Astrocyte (in vitro differentiated cells and primary cell): ENCODE measurements around the gene ATAD3A. TPM values are rescaled to one million over a fixed set of nuclear protein-coding genes. Genes with fewer than 3 reads are reported as not detected.

ENCODE experiments used
- DNase-seq: peaks from one replicate; pipeline ENCODE4 v3.0.0-alpha.2; 2010; ENCODE audit warnings: low read depth
- FAIRE-seq: peaks from 2 replicates; lab custom pipeline; 2011; peaks lifted over from hg19 to GRCh38; lab: Jason Lieb, UNC
- H2AFZ ChIP-seq: 2 replicates; pipeline ENCODE4 v1.6.0; 2012; ENCODE audit warnings: low read depth, low read length, inconsistent platforms
- H3K27ac ChIP-seq: 2 replicates; pipeline ENCODE4 v1.5.1; 2011; ENCODE audit warnings: low read depth, low read length, inconsistent platforms
- H3K27me3 ChIP-seq: 2 replicates; pipeline ENCODE4 v1.6.0; 2011; ENCODE audit warnings: low read length, inconsistent platforms; ENCODE audit not compliant: insufficient read depth
- H3K36me3 ChIP-seq: 2 replicates; pipeline ENCODE4 v1.5.1; 2011; ENCODE audit warnings: low read length, inconsistent platforms; ENCODE audit not compliant: insufficient read depth
- H3K4me1 ChIP-seq: 2 replicates; pipeline ENCODE4 v1.5.1; 2011; ENCODE audit warnings: low read length, inconsistent platforms; ENCODE audit not compliant: insufficient read depth
- H3K4me2 ChIP-seq: 2 replicates; pipeline ENCODE4 v1.6.0; 2012; ENCODE audit warnings: low read length, inconsistent platforms
- H3K4me3 ChIP-seq: 2 replicates; pipeline ENCODE4 v1.5.1; 2011; ENCODE audit warnings: low read depth, mild to moderate bottlenecking, low read length, inconsistent platforms; ENCODE audit not compliant: insufficient read depth
- H3K79me2 ChIP-seq: 2 replicates; pipeline ENCODE4 v1.6.0; 2012; ENCODE audit warnings: mild to moderate bottlenecking, low read length, inconsistent platforms; ENCODE audit not compliant: insufficient read depth
- H3K9ac ChIP-seq: 2 replicates; pipeline ENCODE4 v1.6.0; 2012; ENCODE audit warnings: mild to moderate bottlenecking, low read length, inconsistent platforms
- H3K9me3 ChIP-seq: 2 replicates; pipeline ENCODE4 v1.5.1; 2012; ENCODE audit warnings: low read depth, mild to moderate bottlenecking, low read length, inconsistent platforms; ENCODE audit not compliant: insufficient read depth
- H4K20me1 ChIP-seq: 2 replicates; pipeline ENCODE4 v1.6.0; 2012; ENCODE audit warnings: low read length, inconsistent platforms; ENCODE audit not compliant: insufficient read depth
- H3K27ac Mint-ChIP-seq: one replicate; pipeline ENCODE4 v1.8.0; 2021; ENCODE audit warnings: mild to moderate bottlenecking, mixed read lengths; ENCODE audit not compliant: unreplicated experiment
- H3K27me3 Mint-ChIP-seq: one replicate; pipeline ENCODE4 v1.8.0; 2021; ENCODE audit warnings: low read depth, mixed read lengths; ENCODE audit not compliant: unreplicated experiment
- H3K36me3 Mint-ChIP-seq: one replicate; pipeline ENCODE4 v1.8.0; 2021; ENCODE audit warnings: low read depth, mixed read lengths; ENCODE audit not compliant: unreplicated experiment
- H3K4me1 Mint-ChIP-seq: one replicate; pipeline ENCODE4 v1.8.0; 2021; ENCODE audit warnings: low read depth, mixed read lengths; ENCODE audit not compliant: unreplicated experiment
- H3K4me3 Mint-ChIP-seq: one replicate; pipeline ENCODE4 v1.8.0; 2021; ENCODE audit warnings: mild to moderate bottlenecking, moderate library complexity, mixed read lengths; ENCODE audit not compliant: unreplicated experiment
- H3K9me3 Mint-ChIP-seq: one replicate; pipeline ENCODE4 v1.8.0; 2021; ENCODE audit warnings: mild to moderate bottlenecking, mixed read lengths; ENCODE audit not compliant: unreplicated experiment
- EZH2 ChIP-seq: IDR thresholded peaks from 2 replicates; pipeline ENCODE4 v1.6.1; 2012; ENCODE audit warnings: mild to moderate bottlenecking, low read length, inconsistent platforms; ENCODE audit not compliant: insufficient read depth
- total RNA-seq: library from RNA; stranded (reverse); gene quantifications from 2 replicates; pipeline ENCODE4 v1.2.1, GENCODE V29; 2021
- TF ChIP-seq, protein P1 (sequence below): IDR thresholded peaks from 2 replicates; pipeline ENCODE4 v1.5.1; 2011; ENCODE audit warnings: low read depth, mild to moderate bottlenecking, inconsistent platforms, low read length, moderate library complexity; ENCODE audit not compliant: insufficient read depth

The ATAD3A gene
- total RNA-seq, 1 donor from 2014 or later: 54.9 TPM

DNA sequence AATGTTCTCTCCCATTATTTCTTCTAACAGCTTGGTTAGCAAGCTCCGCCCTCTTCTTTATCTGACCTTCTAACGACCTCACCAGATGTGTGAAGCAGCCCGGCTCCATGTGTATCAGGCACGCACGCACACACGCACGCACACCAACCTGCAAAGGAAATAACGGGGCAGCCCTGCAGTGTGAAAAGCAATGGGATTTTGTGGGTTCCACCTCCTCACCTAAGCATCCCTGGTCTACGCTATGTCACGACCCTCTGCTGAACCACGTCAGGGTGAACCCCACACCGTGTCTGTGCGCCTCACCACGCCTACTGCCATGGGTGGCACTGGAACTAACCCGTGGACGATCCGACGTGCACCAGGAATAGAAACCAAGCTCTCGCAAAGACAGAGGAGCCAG is 52.3 kb downstream of the ATAD3A start:
- H2AFZ ChIP-seq: no peak overlapping the region
- no peaks in the 10 kb centered on the region for H3K27me3 ChIP-seq
- TF ChIP-seq, protein P1, sequence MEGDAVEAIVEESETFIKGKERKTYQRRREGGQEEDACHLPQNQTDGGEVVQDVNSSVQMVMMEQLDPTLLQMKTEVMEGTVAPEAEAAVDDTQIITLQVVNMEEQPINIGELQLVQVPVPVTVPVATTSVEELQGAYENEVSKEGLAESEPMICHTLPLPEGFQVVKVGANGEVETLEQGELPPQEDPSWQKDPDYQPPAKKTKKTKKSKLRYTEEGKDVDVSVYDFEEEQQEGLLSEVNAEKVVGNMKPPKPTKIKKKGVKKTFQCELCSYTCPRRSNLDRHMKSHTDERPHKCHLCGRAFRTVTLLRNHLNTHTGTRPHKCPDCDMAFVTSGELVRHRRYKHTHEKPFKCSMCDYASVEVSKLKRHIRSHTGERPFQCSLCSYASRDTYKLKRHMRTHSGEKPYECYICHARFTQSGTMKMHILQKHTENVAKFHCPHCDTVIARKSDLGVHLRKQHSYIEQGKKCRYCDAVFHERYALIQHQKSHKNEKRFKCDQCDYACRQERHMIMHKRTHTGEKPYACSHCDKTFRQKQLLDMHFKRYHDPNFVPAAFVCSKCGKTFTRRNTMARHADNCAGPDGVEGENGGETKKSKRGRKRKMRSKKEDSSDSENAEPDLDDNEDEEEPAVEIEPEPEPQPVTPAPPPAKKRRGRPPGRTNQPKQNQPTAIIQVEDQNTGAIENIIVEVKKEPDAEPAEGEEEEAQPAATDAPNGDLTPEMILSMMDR: no peak
- TF ChIP-seq EZH2: no peak
- FAIRE-seq: no peak
- Mint-ChIP-seq H3K27ac (no peak overlapping the region), H3K4me3 (no peak overlapping the region), H3K4me1 (peaks cover 10% of the 10 kb centered on the region), H3K9me3 (no peaks in the 10 kb centered on the region), H3K36me3 (peaks cover 20% of the 10 kb centered on the region), H3K27me3 (no peaks in the 10 kb centered on the region)
- H3K4me1 ChIP-seq: peaks cover 6% of the 10 kb centered on the region
- H3K27ac ChIP-seq: no peak overlapping the region
- peaks cover 95% of the 10 kb centered on the region for H4K20me1 ChIP-seq
- no peak overlapping the region for H3K9ac ChIP-seq
- H3K9me3 ChIP-seq: no peaks in the 10 kb centered on the region
- H3K36me3 ChIP-seq: peaks cover 24% of the 10 kb centered on the region
- H3K4me2 ChIP-seq: no peak overlapping the region
- H3K4me3 ChIP-seq: no peak overlapping the region
- peaks cover 93% of the 10 kb centered on the region for H3K79me2 ChIP-seq
- no peak for DNase-seq

DNA sequence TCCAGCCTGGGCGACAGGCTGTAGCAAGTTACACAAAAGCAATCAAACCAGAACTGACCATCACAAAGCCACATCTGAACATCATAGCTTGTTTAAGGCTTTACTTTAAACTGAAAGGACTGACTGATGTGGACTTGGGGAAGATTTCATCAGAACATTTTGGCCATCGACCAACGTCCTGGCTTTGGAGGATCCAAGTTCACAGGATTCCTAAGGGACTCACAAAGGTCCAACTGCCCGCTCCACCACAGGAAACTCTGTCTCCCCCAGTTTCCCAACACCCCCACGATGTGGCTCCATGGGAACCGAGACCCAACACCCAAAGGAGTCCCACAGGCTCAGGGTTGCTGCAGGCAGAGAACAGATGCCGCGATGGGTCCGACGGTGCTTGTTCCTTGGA is 53.4 kb downstream of the ATAD3A start:
- no peak overlapping the region for H3K9ac ChIP-seq
- TF ChIP-seq, protein P1: no peak
- TF ChIP-seq EZH2: no peak
- no peak overlapping the region for H2AFZ ChIP-seq
- no peak overlapping the region for H3K27ac ChIP-seq
- no peaks in the 10 kb centered on the region for H3K27me3 ChIP-seq
- H3K36me3 ChIP-seq: peaks cover 24% of the 10 kb centered on the region
- no peaks in the 10 kb centered on the region for H3K9me3 ChIP-seq
- FAIRE-seq: no peak
- peaks cover 97% of the 10 kb centered on the region for H3K79me2 ChIP-seq
- H4K20me1 ChIP-seq: peaks cover 96% of the 10 kb centered on the region
- no peak for DNase-seq
- Mint-ChIP-seq H3K4me1 (peaks cover 16% of the 10 kb centered on the region), H3K27ac (no peak overlapping the region), H3K36me3 (peaks cover 20% of the 10 kb centered on the region), H3K27me3 (no peaks in the 10 kb centered on the region), H3K4me3 (no peak overlapping the region), H3K9me3 (no peaks in the 10 kb centered on the region)
- no peak overlapping the region for H3K4me3 ChIP-seq
- no peak overlapping the region for H3K4me2 ChIP-seq
- H3K4me1 ChIP-seq: peaks cover 6% of the 10 kb centered on the region

DNA sequence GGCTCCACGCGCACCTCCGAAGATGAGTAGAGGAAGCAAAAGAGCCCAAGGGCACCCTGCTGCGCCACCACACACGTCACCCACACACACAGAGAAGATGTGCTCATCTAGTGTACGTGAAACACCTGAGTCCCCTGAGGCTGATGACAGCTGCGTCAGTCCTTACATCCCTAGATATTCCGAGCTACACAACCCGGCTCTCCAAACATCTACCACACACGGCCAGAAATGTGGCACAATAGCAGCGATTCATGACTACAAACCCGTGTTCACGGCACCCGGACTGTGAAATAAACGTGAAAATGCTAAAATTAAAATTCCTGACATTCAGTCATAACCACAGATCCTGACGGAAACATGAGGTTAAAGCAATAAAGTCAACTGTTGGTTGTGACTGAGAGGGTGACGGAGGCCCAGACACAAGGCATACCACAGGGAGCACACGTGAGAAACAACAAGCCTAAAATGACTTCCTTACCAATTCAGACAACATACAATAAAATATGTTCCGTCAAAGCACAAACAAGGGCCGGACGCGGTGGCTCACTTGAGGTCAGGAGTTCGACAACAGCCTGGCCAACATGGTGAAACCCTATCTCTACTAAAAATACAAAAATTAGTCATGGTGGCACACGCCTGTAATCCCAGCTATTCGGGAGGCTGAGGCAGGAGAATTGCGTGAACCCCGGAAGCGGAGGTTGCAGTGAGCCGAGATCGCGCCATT is 55.4 kb downstream of the ATAD3A start:
- Histone ChIP-seq H3K4me2 (peak overlapping the region; percentile 36), H3K4me1 (peaks cover 6% of the 10 kb centered on the region), H3K9me3 (no peaks in the 10 kb centered on the region), H3K79me2 (peaks cover 100% of the 10 kb centered on the region), H2AFZ (no peak overlapping the region), H3K27me3 (no peaks in the 10 kb centered on the region), H3K36me3 (peaks cover 22% of the 10 kb centered on the region), H3K4me3 (no peak overlapping the region), H3K9ac (no peak overlapping the region), H3K27ac (no peak overlapping the region), H4K20me1 (peaks cover 95% of the 10 kb centered on the region)
- peak overlapping the region; percentile 43 for H3K4me3 Mint-ChIP-seq
- no peaks in the 10 kb centered on the region for H3K9me3 Mint-ChIP-seq
- H3K4me1 Mint-ChIP-seq: peaks cover 16% of the 10 kb centered on the region
- no peak for FAIRE-seq
- peaks cover 28% of the 10 kb centered on the region for H3K36me3 Mint-ChIP-seq
- no peaks in the 10 kb centered on the region for H3K27me3 Mint-ChIP-seq
- H3K27ac Mint-ChIP-seq: peak overlapping the region; percentile 19
- DNase-seq: peak; percentile 13
- no peak for TF ChIP-seq EZH2
- TF ChIP-seq, protein P1: no peak
